ENCODE results near the gene AGPAT4. TPM values are rescaled to one million over a fixed set of nuclear protein-coding genes. Genes with fewer than 3 reads are reported as not detected.

The AGPAT4 gene
- 4.0 and 8.1 TPM in 2 replicates for total RNA-seq (ENCODE audit: low replicate concordance)

GRCh38 chr6:161273752-161274487 lies at the start of gene AGPAT4:
TSS of gene AGPAT4 (minus strand) at chr6:161274061. CDS start at chr6:161232213, 41,848 bp downstream.

